Measurements from ENCODE around the gene SLC24A3.

The SLC24A3 gene

GRCh38 chr20:19621072-19621471, 408.6 kb downstream of the SLC24A3 start:
- in situ Hi-C loops (cut with HindIII; ENCODE audit: low sequenced_read_pairs) = no loop called here
- TF ChIP-seq CTCF (IDR thresholded peaks at IDR 0.05; ENCODE audit: low read depth, low read length, missing control alignments) = no peak
- no peak for DNase-seq (ENCODE audit: low read depth)
- H3K4me3 ChIP-seq (ENCODE audit: low read depth, low read length) = no peak overlapping the region

GRCh38 chr20:19624221-19624965, 412.0 kb downstream of the SLC24A3 start:
- no peak overlapping the region for H3K4me3 ChIP-seq (ENCODE audit: low read depth, low read length)
- in situ Hi-C loops (cut with HindIII; ENCODE audit: low sequenced_read_pairs) = no loop called here
- no peak for TF ChIP-seq CTCF (IDR thresholded peaks at IDR 0.05; ENCODE audit: low read depth, low read length, missing control alignments)
- no peak for DNase-seq (ENCODE audit: low read depth)

GRCh38 chr20:19625426-19625825, 413.0 kb downstream of the SLC24A3 start:
- DNase-seq (ENCODE audit: low read depth) = no peak
- in situ Hi-C loops (cut with HindIII; ENCODE audit: low sequenced_read_pairs) = no loop called here
- no peak for TF ChIP-seq CTCF (IDR thresholded peaks at IDR 0.05; ENCODE audit: low read depth, low read length, missing control alignments)
- no peak overlapping the region for H3K4me3 ChIP-seq (ENCODE audit: low read depth, low read length)

GRCh38 chr20:19626896-19627295, 414.5 kb downstream of the SLC24A3 start:
- no peak overlapping the region for H3K4me3 ChIP-seq (ENCODE audit: low read depth, low read length)
- no peak for TF ChIP-seq CTCF (IDR thresholded peaks at IDR 0.05; ENCODE audit: low read depth, low read length, missing control alignments)
- no peak for DNase-seq (ENCODE audit: low read depth)
- in situ Hi-C loops (cut with HindIII; ENCODE audit: low sequenced_read_pairs) = no loop called here

- in situ Hi-C loops (cut with HindIII; ENCODE audit: low sequenced_read_pairs) = no loop called here
- DNase-seq (ENCODE audit: low read depth) = peak; percentile 29
- peak; percentile 73 for TF ChIP-seq CTCF (IDR thresholded peaks at IDR 0.05; ENCODE audit: low read depth, low read length, missing control alignments)
- H3K4me3 ChIP-seq (ENCODE audit: low read depth, low read length) = no peak overlapping the region
These were observed 416.2 kb downstream of the SLC24A3 start for GRCh38 chr20:19628570-19629134.

GRCh38 chr20:19631410-19631809, 419.0 kb downstream of the SLC24A3 start:
- in situ Hi-C loops (cut with HindIII; ENCODE audit: low sequenced_read_pairs) = no loop called here
- no peak for DNase-seq (ENCODE audit: low read depth)
- no peak for TF ChIP-seq CTCF (IDR thresholded peaks at IDR 0.05; ENCODE audit: low read depth, low read length, missing control alignments)
- no peak overlapping the region for H3K4me3 ChIP-seq (ENCODE audit: low read depth, low read length)
